Measurements from ENCODE around the gene MRPL52.

GRCh38 chr14:22824711-22825359 lies 4.9 kb upstream of the MRPL52 start:
- TF ChIP-seq CTCF (IDR thresholded peaks at IDR 0.05 in 4 of 5, conservative IDR thresholded peaks at IDR 0.05 in 1 of 5) (no peak), POLR2A (IDR thresholded peaks at IDR 0.05) (no peak)
